HG03442 (cell line): ENCODE data around the gene PRKCE.

Experiments
- ATAC-seq: cut with Tn5 transposase; IDR thresholded peaks from one replicate; pipeline ENCODE4 v1.9.1; 2021; ENCODE audit warnings: mild to moderate bottlenecking, moderate library complexity; ENCODE audit not compliant: unreplicated experiment

PRKCE gene

GRCh38 chr2:45802499-45803138, 151.1 kb downstream of the PRKCE start:
- no peak for ATAC-seq

GRCh38 chr2:45804987-45805755, 153.7 kb downstream of the PRKCE start:
- no peak for ATAC-seq

DNA sequence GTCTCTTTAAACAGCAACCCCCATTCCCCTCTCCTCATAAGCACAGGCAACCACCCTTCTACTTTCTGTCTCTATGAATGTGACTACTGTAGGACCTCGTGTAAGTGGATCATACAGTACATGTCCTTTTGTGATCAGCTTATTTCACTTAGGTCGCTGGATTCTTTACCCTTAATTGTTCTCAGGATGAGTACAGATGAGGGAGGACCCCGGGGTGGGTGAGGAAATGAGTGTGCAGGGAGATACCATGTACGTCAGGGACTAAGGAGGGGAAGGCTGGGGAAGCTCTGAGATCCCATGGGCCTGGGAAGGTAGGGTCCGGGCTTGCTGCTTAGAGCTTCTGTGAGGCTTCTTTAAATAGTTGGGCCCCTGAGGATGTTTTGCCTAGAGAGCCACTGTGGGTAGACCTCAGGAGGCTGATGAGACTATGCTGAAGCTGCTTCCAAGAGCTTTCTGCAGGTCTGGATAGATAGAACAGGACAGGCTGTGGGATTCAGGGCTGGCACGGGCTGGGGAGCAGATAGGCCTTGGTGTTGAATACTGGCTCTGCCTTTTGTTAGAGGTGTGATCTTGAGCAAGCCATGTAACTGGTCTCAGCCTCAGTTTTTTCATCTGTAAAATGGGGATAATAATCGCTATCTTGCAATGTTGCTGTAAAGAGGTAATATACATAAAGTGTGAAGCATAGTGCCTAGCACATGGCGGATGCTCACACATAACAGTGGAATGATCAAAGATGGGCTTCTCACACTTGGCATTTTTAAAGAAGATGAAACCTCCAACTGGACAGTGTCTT, 155.3 kb downstream of the PRKCE start:
- ATAC-seq: peak; percentile 42

DNA sequence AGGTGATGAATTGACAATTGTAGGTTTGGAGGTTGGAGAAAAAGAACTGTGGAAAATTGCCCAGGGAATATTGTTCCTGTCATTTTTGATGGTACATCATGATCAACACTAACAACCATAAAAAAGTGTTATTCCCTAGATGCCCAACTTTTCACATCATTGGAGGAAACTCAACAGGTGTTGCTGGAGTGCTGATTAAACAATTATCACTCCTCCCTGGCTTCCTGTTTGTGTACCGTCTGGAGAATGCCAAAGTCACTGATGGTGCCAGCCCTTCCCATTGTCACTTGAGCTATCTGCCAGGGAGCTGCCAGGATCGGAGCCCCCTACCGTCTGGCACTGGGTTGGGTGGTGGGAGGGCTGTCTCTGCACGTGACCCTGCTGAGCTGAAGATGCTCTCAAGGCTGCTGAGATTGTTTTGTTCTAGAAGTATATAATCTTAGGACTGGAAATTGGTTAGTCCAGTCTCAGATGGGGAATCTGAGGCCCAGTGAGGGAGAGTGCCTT, 156.9 kb downstream of the PRKCE start:
- no peak for ATAC-seq

DNA sequence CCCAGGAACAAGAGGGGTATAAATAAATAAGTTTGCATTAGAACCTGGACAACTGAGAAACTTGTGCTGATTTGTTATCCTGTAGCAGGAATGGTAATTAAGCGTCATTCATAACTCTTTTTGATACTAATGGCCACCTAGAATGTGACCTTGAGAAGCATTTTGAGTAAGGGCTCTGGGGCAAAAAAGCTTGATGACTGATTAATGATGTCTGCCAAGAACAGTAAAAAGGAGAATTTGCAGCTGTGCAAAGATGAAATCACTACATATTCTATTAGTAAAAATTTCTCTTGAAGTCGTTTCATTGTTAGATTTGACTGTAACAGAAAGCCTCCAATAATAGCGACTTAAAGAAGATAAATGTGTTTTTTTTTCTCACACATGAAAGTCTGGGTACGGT, 157.7 kb downstream of the PRKCE start:
- no peak for ATAC-seq

DNA sequence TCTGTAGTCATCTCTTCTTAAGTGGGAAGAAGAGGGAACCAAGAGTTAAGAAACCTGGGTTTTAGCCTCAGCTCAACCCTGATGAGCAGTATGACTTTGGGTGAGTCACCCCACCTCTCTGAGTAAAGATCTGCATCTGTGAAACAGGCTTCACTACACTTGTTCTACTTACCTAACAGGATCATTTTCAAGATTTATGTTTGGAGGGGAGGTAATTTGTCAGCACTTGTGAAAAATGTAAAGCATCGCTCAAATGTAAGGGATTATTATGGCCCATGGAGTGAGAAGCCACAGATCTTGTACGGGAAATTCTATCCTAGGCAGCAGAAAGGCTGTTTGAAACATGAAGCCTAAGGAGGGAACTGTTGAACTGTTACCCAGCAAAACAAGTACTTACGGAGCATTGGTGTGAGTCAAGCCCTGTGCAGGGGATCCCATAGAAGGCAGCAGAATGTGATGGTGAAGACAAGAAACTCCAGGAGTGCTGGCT, 160.6 kb downstream of the PRKCE start:
- ATAC-seq: no peak

- no peak for ATAC-seq
These were observed 161.8 kb downstream of the PRKCE start for GRCh38 chr2:45813003-45813941.

- no peak for ATAC-seq
These were observed 163.0 kb downstream of the PRKCE start for GRCh38 chr2:45814488-45814887.

DNA sequence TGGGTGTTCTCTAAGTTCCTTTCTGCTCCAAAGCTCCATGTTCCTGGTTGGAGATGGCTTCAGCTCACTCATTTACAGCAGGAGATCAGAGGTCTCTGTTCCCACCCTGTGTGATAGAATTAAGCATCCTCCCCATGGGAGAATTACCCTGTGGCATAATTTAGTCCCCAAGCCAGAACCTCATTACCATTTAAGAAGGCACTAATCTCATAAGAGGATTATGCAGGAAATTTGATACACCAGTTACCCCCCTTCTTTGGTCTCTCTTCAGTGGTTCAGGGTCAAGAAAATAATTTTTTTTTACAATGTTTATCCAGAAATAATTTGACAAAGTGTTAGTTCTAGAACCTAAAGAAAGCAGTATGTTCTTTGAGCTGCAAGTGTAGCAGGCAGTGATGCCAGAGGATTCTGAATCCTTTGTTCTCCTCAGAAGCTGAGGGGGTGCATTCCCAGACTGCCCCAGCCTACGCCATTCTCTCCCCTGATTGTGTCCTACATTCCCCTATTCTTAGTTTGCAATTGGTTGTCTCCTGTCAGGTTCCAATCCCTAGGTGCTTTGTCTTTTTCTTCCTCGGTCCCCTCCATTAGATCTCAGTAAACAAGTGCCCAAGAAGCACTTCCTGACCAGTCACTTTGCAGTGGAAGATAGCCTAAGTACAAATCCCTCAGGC, 163.6 kb downstream of the PRKCE start:
- no peak for ATAC-seq

DNA sequence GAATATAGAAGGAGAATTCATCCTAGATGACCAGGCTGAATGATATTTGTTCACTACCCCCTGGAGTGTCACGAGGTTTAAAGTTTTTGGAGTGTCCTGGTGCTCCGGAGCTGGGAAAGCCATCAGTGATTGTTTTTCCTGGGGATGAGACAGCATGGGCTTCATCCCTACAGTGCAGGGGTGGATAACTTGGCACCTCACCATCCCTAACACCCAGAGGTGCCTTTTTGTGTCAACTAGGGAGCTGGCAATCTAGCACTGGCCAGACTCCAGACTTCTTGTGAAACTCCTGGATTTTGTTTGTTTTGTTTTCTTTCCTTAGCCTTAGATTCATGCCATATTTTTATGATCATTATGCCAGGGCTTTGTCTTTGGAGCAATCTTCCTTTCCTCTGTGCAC, 164.8 kb downstream of the PRKCE start:
- no peak for ATAC-seq

DNA sequence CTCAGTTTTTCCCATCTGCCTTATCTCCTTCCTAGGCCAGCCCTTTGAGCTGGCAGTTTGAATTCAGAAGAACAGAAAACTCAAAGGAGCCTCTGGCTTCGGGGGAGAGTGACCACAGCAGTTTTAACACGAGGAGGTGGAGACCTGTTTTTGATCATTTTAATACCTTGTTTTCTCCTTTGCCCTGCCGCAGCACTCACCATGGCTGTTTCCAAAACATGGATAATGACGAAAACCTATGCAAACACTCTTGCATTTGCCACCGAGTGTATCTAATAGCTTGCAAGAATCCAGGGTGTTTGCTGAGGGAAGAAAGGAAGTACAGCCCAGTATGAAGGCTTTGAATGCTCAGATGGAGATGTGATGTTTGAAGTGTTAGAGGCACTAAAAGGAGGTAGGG, 167.1 kb downstream of the PRKCE start:
- ATAC-seq: no peak

DNA sequence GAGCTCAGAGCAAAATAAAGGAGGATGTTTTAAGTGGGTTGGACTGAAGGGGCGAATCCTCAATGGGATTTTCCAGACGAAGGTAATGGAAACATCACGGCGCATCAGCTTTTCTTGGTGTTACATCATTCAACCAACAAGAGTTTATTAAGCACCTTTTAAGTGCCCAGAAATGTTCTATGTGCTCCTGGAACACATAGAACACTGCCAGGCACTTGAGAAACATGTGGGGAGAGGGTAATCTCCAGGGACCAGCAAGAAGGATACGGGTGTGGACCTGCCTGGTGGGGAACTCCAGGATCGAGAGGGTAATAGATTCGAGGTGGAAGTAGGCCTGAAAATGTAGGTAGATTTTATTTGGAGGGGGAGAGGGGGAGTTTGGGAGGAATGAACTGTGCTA, 168.6 kb downstream of the PRKCE start:
- no peak for ATAC-seq

GRCh38 chr2:45821558-45822271, 170.2 kb downstream of the PRKCE start:
- no peak for ATAC-seq

GRCh38 chr2:45822272-45822630, 170.8 kb downstream of the PRKCE start:
- no peak for ATAC-seq

DNA sequence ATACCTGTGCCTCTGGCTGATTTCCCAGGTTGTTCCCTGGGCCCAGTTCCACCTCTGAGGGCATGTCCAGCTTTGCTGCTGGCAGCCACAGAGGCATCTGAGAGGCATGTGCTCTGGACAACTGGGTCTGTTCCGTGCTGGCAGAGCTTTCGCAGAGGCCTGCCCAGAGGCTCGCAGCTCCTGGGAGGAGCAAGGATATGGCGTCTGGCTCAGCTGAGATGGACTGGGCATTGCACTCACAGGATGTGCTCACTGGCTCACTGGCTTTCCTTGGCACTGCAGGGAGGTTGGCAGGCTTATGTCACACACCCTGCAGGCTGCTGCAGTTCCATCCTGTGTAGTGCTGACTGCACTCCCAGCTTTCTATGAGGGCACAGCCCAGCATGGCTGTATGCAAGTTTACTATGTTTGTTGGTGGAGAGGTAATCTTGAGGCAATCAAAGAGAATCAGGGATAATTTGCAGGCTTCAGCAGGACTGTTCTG, 172.3 kb downstream of the PRKCE start:
- no peak for ATAC-seq

- ATAC-seq: no peak
These were observed 173.7 kb downstream of the PRKCE start for GRCh38 chr2:45825001-45825651.

DNA sequence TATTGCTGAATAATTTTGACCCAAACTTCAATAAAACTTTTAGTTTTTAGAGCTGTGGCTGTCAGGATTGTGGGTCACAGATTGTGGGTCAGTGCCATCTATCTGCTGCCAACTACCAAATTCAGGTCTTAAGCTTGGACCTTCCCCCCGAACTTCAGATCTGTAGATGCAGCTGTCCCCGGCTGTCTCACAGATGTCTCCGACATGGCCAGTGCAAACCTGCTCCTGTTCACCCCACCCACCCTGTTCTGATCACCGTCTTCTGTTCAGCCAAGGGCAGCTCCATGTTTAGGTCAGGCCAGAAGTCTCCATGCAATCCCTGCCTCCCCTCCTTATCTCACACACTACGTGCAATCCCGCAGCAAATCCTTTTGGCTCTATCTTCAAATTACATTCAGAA, 175.0 kb downstream of the PRKCE start:
- ATAC-seq: no peak

DNA sequence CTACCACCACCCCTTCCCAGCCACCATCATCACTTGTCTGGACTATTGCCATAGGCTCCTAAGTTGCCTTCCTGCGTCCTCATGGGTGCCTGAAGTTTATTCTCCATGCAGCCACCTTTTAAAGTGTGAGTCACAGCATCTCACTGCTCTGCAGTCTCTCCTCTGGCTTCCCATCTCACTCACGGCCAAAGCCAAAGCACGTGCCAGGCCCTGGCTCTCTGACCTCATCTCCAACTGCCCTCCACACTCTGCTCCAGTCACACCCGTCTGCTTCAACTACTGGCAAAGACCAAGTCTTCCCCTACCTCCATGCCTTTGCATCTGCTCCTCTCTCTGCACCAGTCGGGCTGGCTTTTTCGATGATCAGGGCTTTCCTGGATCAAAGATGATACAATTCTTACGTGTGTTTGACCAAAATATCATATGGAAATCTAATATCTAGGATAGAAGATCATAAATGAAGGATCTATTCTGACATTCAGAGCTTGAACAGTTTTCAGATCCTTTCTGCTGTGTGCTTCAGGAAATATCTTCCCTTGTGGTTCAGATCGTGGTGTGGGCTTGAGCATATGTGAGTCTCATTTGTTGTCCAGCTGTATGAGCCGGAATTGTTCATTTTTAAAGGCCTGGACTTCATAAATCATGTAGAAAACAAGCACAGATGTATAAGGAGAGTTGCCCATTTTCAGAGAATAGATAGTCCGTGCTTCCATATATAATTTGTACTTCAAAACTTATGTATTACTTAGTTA, 175.6 kb downstream of the PRKCE start:
- no peak for ATAC-seq
